ENCODE measurements around the gene NKX6-2.

The NKX6-2 gene

DNA sequence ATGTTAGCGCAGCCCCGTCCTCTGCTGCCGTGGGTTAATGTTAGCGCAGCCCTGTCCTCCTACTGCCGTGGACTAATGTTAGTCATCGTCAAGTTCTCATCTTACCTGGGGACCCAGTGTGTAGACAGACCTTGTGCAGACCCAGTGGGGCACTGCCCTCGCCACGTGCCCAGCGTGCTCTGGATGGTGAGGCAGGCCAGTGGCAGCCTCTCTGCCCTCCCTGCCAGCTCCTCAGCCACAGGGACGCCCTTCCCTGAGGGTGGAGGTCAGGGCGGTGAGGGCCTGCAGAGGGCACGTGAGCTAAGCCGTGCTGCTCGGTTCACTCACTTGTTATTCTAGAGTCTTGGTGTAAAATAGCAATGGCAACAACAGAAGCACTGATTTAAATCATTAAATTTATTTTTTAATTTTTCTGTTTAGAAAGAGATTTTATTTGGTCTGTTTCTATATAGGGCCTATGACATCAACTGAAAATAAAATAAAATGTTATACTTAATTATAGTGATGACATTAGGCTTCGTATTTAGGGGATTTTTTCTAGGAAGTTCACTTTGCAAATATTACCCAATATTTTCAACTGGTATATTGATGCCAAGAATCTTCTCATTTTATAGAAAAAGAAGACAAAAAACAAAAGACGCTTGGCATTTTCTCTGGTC, 48.4 kb downstream of the NKX6-2 start:
- DNase-seq (ENCODE audit: low read depth), result no peak

DNA sequence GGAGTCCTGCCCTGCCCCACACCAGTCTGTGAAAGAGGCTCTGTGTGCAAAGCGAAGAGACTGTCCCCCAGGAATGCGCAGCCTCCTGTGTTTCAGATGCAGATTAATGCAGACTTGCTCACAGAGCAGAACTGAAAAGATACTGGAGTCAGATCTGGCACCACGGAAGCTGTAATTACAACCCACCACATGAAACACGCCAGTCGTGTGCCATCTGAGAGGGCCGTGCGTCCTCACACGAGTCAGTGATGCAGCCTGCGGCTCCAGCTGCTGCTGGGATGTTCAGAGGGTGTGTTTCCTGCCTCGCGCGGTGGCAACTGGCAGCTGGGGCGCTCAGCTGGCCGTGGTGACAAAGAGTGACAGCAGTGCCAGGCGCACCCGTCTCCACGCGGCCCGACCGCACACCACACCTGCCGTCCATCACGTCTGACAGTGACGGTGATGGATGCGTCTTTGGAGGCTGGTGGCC, 50.0 kb downstream of the NKX6-2 start:
- DNase-seq (ENCODE audit: low read depth), result no peak

DNA sequence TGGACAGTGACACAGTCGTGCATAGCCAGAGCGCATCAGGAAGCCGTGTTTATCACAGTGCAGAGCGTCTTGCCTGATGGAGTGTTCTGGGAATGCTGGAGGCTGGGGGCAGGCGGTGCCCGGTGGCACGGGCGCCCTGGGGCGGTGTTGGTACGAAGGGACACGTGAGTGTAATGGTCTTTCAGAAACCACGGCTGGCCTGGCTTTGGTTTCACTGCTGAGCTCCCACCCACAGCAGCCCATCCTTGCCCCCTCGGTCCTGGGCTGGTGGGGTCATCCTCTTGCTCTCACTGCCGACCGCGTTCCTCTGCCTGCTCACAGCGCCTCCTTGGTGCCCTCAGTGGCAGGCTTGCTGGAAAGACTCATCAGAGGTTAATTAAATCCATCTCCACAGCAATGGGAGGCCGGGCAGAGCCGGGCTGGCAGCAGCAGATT, 50.6 kb downstream of the NKX6-2 start:
- DNase-seq (ENCODE audit: low read depth), result no peak

DNA sequence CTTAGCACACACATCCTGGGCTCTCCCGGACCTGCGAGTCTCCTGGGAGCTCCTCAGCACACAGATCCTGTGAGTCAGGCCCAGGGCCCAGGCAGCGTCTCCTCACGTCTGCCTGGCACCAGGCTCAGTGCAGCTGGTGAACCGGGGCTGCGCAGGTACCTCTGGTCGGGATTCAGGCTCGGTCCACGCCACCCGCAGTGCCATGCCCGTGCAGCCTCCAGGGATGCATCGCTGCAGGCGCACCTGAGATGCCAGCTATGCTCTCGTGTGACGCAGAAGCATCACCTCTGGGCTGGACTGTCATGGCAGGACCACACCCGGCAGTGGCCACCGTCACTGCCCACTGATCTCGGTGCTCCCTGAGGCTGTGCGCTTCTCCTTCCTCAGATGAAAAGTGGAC, 52.0 kb downstream of the NKX6-2 start:
- no peak for DNase-seq (ENCODE audit: low read depth)

All from stimulated activated CD8-positive, alpha-beta memory T cell treated with anti-CD3 and anti-CD28 coated beads, Interleukin-15, amount 100 ng/mL, for 24 hours (primary cell).